HG03280 (cell line): ENCODE measurements around the gene GALK1.
A peak's percentile ranks its signal among the peaks of the same experiment; 100 is the strongest.
"Not testable (repeated sequence)": the region's sequence is repeated elsewhere in the genome, so short reads cannot be mapped to it uniquely, and the experiment has no call there.

Experiments
- ATAC-seq: cut with Tn5 transposase; IDR thresholded peaks from one replicate; pipeline ENCODE4 v1.9.1; 2021; ENCODE audit warnings: mild to moderate bottlenecking, moderate library complexity; ENCODE audit not compliant: unreplicated experiment

Gene GALK1

GRCh38 chr17:75767881-75768280 is 2.9 kb upstream of the GALK1 start:
- ATAC-seq = no peak

GRCh38 chr17:75765981-75766380 is 989 bp upstream of the GALK1 start:
- no peak for ATAC-seq

GRCh38 chr17:75764417-75764710 is 628 bp downstream of the GALK1 start:
- ATAC-seq = no peak

- ATAC-seq = no peak
Measured at GRCh38 chr17:75763613-75764416, 1.2 kb downstream of the GALK1 start.

DNA sequence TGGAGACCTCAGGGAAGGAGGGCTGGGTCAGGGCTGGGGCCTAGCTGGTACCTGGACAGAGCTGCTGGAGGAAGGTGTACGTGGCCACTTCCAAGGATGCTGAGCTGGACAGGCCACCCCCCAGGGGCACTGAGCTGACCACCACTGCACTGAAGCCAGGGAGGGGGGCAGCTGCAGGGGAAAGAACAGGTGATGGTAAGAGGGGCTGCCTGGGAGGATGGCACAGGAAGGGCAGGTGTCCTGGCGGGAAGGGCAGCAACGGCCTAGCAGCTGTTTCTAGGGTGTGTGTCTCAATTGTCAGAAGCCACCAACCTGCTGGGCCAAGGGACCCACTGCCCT is 1.8 kb downstream of the GALK1 start:
- ATAC-seq = no peak

- no peak for ATAC-seq
Measured at GRCh38 chr17:75762513-75763268, 2.3 kb downstream of the GALK1 start.

DNA sequence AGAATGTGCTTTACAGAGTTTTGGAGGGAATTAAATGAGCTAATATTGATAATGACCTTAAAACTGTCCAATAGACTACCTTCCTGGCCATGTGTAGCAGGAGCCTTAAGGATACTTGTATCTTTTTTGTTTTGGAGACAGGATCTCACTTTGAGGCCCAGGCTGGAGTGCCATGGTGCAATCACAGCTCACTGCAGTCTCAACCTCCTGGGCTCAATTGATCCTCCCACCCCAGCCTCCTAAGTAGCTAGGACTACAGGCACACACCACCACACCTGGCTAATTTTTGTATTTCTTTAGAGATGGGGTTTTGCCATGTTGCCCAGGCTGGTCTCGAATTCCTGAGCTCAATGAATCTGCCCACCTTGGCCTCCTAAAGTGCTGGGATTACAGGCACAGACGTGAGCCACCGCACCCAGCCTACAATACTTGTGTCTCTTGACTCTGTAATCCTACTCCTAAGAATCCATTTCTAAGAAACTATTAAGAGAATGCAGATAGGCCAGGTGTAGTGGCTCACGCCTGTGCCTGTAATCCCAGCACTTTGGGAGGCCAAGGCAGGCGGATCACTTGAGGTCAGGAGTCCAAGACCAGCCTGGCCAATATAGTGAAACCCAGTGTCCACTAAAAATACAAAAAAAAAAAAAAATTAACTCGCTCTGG is 4.9 kb downstream of the GALK1 start:
- not testable (repeated sequence) for ATAC-seq

DNA sequence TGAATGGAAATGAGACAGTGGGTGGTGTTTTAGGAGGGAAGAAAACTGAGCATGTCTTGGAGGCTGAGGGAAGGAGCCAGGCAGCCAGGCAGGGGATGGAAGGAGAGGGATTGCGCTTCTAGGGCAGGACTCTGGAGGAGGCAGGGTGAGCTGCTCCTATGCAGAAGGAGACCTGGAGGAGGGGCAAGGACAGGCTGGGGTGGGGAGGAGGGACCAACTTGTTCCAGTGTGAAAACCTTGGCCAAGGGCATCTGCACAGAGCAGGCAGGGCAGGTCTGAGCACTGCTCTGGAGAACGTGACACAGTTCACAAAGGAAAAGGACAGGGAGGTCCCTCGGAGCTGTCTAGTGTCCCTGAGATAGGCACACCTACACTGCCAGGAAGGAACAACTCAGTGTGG is 5.5 kb downstream of the GALK1 start:
- ATAC-seq = no peak

DNA sequence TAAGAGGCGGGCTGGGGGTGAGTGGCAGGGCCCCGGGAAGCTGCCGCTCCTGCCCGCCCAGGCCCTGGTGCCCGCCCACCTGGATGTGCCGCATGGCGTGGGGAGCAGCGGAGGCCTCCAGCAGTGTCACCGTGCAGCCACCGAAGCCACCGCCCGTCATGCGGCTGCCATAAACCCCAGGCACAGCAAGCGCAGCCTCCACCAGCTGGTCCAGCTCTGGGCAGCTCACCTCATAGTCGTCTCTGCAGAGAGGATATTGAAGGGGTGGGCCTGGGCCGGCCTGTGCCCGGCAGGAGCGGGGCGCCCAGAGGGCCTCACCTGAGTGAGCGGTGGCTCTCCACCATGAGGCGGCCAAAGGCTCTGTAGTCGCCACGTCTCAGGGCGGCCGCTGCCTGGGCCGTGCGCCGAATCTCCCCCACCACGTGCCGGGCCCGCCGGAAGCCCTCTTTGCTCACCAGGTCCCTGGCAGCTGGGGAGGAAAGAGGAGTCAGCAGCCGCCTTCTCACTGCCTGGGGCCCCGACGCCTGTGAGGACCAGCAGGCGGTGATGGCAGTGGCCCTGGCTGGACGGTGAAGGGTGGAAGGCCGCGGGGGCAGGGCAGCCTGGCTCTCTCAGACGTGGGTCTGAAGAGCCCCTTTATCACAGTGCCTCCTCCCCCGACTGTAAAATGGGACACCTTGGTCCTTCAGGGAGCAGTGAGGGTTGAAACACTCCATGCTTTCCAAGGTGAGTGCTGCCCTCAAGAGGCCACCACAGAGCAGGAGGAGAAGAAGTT is 6.7 kb downstream of the GALK1 start:
- ATAC-seq = no peak

DNA sequence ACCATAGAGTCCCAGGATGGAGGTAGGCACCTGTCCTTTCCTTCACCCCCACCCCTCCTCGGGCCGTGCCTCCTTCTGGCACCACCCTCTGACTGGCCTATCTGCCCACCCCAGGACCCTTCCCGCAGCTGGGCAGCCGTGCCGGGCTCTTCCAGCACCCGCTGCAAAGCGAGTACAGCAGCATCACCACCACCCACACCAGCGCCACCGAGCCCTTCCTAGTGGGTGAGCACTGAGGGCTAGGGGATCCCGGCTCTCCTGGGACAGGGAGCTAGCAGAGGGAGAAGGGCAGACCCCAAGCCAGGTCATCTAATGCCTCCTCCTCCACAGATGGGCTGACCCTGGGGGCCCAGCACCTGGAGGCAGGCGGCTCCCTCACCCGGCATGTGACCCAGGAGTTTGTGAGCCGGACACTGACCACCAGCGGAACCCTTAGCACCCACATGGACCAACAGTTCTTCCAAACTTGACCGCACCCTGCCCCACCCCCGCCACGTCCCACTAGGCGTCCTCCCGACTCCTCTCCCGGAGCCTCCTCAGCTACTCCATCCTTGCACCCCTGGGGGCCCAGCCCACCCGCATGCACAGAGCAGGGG is 7.8 kb downstream of the GALK1 start:
- ATAC-seq = no peak

DNA sequence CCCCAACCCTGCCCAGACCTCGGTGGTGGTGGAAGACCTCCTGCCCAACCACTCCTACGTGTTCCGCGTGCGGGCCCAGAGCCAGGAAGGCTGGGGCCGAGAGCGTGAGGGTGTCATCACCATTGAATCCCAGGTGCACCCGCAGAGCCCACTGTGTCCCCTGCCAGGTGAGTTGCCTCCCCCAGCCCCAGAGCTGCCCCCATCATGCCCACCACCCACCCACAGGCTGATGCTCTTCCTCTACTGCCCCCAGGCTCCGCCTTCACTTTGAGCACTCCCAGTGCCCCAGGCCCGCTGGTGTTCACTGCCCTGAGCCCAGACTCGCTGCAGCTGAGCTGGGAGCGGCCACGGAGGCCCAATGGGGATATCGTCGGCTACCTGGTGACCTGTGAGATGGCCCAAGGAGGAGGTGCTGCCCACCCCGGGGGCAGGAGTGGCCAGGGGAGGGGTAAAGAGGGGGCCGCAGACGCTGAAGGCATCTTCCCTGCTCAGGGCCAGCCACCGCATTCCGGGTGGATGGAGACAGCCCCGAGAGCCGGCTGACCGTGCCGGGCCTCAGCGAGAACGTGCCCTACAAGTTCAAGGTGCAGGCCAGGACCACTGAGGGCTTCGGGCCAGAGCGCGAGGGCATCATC is 8.4 kb downstream of the GALK1 start:
- ATAC-seq = no peak

DNA sequence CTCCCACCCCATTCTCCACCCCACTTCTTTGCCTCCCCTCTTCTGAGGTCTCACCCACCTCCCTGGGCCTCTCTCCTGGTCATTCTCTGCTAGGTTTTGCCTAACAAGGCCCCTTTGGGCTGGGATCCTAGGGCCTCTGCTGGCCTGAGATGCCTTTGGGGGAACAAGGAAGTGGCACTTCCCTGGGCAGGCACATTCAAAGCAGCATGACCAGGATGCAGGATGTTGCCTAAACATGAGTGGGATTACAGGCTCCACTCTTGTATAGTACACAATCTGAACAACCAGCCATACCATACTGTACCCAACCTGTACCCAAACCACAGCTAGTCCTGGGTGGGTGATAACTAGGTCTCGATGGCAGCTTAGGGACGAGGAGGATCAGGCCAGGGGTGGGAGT is 9.0 kb downstream of the GALK1 start:
- no peak for ATAC-seq

- no peak for ATAC-seq
Measured at GRCh38 chr17:75755205-75755901, 9.6 kb downstream of the GALK1 start.

DNA sequence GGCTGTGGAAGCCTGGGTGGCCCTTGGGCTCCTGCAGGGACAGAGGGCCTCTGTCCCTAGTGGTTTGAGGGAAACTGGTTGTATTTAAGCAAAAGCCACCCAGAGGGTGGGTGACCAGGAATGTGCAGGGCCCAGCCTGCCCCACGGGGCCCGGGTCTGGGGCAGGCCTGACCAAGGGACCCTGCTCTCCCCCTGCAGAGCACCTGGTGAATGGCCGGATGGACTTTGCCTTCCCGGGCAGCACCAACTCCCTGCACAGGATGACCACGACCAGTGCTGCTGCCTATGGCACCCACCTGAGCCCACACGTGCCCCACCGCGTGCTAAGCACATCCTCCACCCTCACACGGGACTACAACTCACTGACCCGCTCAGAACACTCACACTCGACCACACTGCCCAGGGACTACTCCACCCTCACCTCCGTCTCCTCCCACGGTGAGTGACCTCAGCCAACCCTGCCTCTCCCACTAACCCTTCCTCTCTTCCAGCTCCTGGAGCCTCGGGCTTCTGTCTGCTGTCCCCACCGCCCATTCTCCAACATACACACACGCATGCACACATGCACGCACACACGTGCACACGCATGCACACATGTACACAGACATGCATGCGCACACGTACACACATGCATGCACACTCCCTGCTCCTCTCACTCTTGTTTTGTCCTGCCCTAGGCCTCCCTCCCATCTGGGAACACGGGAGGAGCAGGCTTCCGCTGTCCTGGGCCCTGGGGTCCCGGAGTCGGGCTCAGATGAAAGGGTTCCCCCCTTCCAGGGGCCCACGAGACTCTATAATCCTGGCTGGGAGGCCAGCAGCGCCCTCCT is 10.4 kb downstream of the GALK1 start:
- ATAC-seq = no peak

GRCh38 chr17:75753514-75754377 is 11.2 kb downstream of the GALK1 start:
- ATAC-seq = peak; percentile 60

GRCh38 chr17:75752802-75753513 is 12.0 kb downstream of the GALK1 start:
- no peak for ATAC-seq

- ATAC-seq = no peak
Measured at GRCh38 chr17:75752405-75752709, 12.6 kb downstream of the GALK1 start.
